NOMO-1 (cell line): ENCODE data around the gene PTPN18.

ENCODE experiments used
- DNase-seq, 2 experiments: peaks; one replicate each; lab custom pipeline; 2025; ENCODE audit not compliant: unreplicated experiment in 2 of 2; lab: John Stamatoyannopoulos, UW

PTPN18 gene

GRCh38 chr2:130339885-130340745, 15.7 kb upstream of the PTPN18 start:
- no peak for DNase-seq

- DNase-seq, result no peak
Measured at GRCh38 chr2:130341562-130342019, 14.3 kb upstream of the PTPN18 start.

- peak; percentile 87 to 93 for DNase-seq
Measured at GRCh38 chr2:130342020-130342532, 13.8 kb upstream of the PTPN18 start.

GRCh38 chr2:130342533-130343275, 13.2 kb upstream of the PTPN18 start, which contains the start of gene IMP4:
TSS of gene IMP4 (plus strand) at chr2:130342897. CDS start at chr2:130342933, 36 bp downstream.
- DNase-seq, result peak; percentile 97 to 98

GRCh38 chr2:130344578-130344977, 11.3 kb upstream of the PTPN18 start:
- no peak for DNase-seq

GRCh38 chr2:130345091-130345490, 10.8 kb upstream of the PTPN18 start:
- no peak for DNase-seq

- DNase-seq, result no peak
Measured at GRCh38 chr2:130345611-130346010, 10.2 kb upstream of the PTPN18 start.

- no peak for DNase-seq
Measured at GRCh38 chr2:130346041-130346740, 9.7 kb upstream of the PTPN18 start.

GRCh38 chr2:130346741-130347066, 9.2 kb upstream of the PTPN18 start:
- no peak for DNase-seq

- DNase-seq, result no peak
Measured at GRCh38 chr2:130347220-130347925, 8.5 kb upstream of the PTPN18 start.

- no peak for DNase-seq
Measured at GRCh38 chr2:130349174-130349573, 6.7 kb upstream of the PTPN18 start.

- DNase-seq, result no peak
Measured at GRCh38 chr2:130351711-130352110, 4.1 kb upstream of the PTPN18 start.

- DNase-seq, result no peak
Measured at GRCh38 chr2:130352237-130352636, 3.6 kb upstream of the PTPN18 start.

GRCh38 chr2:130353291-130354138, 2.3 kb upstream of the PTPN18 start:
- DNase-seq, result no peak

- DNase-seq, result no peak
Measured at GRCh38 chr2:130354139-130354428, 1.8 kb upstream of the PTPN18 start.

- peak in 1 of 2 experiments; percentile 9 for DNase-seq
Measured at GRCh38 chr2:130355172-130355577, 681 bp upstream of the PTPN18 start.

- DNase-seq, result no peak
Measured at GRCh38 chr2:130357864-130358263, 2.0 kb downstream of the PTPN18 start.

GRCh38 chr2:130358420-130359350, 2.8 kb downstream of the PTPN18 start:
- DNase-seq, result no peak

GRCh38 chr2:130359466-130359865, 3.6 kb downstream of the PTPN18 start:
- DNase-seq, result no peak
